GM21528 (cell line): Measurements from ENCODE around the gene PPP2R2D.

Experiments used
- ATAC-seq: cut with Tn5 transposase; IDR thresholded peaks from one replicate; pipeline ENCODE4 v1.9.1; 2021; ENCODE audit warnings: mild to moderate bottlenecking, moderate library complexity; ENCODE audit not compliant: unreplicated experiment, low FRiP score

The PPP2R2D gene

DNA sequence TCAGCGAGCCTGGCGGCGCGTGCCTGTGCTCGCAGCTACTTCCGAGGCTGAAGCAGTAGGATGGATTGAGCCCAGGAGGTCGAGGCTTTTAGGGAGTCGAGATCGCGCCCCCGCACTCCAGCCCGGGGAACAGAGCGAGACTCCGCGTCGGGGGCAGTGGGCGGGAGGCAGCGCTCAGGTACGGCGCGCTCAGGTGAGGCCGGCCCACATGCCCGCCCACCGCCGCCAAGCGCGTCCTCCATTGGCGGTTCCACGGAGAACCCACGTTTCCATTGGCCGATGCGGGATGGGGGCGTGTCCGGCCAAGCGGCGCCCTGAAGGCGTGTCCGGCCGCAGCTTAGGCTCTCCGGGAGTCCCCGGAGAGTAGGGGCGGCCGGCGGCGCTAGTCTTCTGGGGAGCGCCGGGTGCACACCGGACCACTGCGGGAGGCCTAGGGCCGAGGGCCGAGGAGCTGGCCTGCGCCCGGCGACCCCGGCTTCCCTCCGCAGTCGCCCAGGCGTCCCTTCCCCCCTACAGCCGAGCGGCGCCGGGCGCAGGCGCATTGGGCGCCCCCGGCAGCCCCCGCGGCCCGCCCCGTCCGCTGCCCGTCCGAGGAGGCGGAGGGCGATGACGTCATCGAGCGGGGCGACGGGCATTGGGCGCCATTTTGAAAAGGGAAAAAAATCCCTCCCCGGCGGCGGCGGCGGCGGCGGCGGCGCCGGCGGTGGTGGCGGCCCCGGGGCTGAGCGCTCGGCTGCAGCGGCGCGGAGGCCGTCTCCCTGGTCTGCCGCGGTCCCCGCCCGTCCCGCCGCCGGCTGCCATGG lies at the start of gene PPP2R2D:
Gene PPP2R2D, plus strand, starts transcription at position 659 of the 803 bp plus-strand sequence. Its CDS starts 141 bp downstream, at position 800.
- peak; percentile 91 for ATAC-seq

DNA sequence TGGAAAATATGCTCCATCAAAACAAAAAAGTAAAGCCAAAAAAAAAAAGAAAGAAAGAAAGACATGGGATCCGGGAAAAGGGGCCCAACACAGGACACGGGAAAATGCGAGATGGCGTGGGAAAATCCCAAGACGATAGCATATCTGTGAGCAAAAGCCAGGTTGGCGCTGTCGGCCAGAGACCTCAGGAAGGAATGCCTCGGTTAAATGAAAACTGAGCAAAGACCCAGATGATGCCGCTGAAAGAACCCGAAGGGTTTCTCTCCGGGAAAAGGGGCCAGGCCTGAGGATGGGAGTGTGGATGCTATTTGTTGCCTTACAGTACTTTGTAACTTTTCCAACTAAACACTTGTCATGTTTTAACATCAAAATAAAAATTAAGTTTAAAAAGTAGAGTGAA lies 49.5 kb upstream of the PPP2R2D start:
- no peak for ATAC-seq

DNA sequence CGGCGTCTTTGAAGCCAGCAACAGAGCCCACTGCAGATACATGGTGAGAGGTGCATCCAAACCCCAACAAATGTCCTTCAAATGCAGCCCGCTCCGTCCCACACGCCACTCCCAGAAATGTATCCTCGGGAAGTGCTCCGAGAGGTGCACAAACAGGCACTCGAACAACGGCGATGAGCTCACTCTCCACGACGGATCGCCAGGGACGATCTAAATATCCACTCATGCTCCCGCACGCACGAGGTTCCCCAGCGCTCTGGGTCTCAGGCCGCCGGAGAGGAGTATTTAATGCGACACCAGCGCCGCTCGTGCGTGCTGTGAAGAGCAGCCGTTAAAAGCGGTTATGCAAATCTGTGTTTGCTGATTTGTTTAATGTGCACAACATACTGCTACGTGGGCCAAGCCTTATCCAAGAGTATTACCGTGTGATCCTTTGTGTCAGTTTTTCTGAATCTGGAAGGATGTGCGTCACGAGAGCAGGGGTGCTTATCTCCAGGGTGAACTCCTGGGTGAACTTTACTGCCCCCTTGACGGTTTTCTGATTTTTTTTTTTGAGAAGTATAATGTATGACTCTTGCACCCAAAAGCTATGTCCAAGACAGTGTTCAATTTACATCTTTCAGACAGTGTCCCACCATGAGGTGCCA lies 48.5 kb upstream of the PPP2R2D start:
- ATAC-seq, result no peak

DNA sequence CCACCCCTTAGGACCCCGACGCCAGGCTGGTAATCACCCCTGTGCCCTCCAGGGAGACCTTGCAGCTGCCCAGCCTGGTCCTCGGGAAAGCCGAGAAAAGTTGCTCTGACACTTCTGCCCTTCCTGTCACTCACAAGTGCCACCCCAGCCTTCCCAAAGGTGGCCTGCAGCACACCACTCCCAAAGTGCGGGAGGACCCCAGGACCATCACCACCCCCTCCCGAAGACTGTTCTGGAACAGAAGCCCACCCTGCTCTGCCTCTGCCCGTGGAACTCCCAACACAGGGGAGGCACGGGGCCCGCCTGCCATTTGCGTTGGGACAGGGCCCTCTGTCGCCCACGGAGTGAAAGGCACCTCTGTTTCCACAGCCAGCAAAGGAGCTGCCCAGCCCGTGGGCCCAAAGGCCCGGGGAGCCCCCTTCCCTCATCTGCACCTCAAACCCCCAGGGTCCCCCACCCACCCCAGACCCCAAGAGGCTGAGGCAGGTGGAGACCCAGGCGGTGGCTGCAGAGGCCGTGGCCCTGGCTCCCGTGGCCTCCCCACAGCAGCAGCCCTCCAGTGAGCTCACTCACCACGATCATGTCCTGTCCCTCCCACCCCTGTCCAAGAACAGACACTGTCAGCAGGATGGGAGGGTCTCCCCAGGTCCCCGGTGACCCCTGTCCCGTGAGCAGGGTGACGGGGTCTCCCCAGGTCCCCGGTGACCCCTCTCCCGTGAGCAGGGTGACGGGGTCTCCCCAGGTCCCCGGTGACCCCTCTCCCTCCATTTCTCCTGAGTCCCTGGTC lies 47.8 kb upstream of the PPP2R2D start:
- ATAC-seq, result no peak

DNA sequence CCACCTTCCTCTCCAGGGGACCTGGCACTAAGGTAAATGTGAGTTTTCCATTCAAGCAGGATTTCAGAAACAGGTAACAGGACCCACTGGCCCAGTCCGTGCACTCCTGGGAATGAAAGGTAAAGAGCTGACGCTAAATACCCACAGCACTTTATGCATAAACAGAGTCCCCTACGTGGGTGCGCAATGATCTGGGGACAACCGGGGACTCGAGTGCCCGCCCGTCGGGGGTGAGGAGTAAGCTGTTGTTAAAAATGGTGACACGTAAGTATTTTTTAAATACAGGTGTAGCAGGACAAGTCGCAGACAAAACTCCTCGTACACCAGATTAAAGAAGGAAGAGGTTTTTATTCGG lies 47.2 kb upstream of the PPP2R2D start:
- no peak for ATAC-seq

DNA sequence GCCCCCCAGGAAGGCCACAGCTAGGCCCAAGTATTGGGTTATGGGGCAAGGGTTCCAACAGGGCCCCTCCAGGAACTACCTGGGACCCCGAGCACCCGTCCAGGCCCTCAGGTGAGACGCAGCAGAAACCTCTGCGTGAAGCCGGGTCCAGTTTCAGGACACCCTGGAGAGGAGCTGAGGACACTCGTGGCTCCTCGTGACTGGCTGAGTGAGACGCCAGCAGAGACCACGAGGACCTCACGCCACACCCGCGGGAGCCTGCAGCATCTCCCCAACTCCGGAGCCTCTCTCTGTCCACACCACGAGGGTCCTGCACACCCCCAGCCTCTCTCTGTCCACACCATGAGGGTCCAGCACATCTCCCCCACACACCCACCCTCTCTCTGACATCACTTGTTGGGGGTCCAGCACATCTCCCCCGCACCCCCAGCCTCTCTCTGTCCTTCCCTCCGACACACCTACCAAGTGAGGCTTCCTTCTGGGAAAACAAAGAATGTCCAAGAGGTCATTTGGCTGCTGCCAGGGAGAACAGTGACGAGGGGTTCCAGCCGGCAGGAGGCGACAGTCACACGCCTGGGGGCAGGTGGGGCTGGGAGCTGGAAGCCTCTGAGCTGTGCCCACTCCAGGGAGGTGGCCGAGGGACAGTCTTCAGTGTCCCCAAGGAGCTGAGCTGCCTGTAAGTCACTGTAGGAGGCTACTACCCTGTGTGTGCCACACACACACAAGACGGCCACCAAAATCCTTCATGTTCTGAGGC lies 46.1 kb upstream of the PPP2R2D start:
- ATAC-seq, result no peak

DNA sequence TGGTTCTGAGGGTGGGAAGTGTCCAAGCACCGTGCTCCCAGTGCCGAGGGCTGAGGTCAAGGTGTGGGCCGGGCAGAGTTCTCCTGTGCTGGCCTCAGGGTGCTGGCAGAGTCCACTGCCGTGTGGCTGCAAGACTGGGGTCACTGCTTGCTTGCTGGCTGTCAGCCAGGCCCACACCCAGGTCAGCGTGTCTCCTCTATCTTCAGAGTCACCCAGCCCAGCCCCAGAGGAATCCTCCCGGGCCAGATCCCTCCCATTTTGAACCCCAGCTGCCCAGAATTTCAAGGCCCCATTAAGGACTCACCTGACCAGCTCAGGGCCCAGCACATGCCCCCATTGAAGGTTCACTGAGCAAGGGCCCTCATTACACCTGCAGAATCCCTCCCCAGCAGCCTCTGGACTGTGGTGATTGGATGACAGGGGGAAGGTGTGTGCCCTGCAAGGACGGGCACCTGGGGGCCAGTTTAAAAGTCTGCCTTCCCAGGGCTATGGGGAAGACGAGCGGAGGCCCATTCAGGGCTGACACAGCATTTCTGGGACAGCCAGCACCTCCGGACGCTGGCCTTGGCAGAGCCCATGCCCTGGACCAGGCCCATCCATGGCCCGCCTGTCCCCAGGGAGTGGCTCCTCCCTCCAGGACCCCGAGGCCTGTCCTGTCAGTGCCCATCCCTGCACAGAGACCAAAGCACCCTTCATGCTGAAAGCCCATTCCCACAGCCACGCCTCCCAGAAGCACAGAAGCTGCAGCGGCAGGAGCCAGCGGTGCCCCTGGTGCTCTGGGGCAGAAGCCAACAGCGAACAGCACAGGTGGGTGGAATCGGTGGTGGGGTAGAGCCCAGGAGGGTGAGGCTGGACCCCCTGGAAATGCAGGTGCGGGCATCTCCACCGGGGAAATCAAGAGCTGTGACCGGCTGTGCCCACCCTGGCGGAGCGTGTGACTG lies 45.1 kb upstream of the PPP2R2D start:
- ATAC-seq, result no peak

DNA sequence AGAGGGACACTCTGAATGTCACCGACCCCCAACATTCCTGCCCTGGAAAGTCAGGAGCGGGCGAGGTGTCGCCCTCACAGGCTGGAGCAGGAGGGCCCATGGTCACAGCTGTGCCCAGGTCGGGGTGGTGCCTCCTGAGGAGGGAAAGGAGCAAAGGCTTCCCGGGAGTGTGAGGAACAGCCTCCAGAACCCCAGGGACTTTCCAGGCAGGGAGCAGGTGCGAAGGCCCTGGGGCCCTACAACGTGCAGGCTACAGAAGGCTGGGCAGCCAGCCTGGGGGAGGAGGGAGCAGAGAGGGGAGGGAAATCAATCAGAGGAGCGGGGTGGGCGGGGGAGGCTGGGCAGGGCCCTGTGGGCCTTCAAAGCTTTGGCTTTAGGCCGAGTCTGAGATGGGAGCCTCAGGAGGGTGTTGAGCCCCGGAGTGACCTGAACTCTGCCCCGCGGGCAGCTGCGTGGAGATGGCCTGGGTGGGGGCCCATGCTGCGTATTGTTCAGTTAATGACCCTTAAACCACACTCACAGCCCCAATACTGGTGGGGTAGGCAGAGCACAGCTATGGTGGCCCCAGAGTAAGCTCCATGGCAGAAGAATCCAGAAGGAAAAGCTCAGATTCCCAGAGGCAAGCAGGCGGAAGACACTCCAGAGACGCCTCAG lies 44.2 kb upstream of the PPP2R2D start:
- no peak for ATAC-seq

DNA sequence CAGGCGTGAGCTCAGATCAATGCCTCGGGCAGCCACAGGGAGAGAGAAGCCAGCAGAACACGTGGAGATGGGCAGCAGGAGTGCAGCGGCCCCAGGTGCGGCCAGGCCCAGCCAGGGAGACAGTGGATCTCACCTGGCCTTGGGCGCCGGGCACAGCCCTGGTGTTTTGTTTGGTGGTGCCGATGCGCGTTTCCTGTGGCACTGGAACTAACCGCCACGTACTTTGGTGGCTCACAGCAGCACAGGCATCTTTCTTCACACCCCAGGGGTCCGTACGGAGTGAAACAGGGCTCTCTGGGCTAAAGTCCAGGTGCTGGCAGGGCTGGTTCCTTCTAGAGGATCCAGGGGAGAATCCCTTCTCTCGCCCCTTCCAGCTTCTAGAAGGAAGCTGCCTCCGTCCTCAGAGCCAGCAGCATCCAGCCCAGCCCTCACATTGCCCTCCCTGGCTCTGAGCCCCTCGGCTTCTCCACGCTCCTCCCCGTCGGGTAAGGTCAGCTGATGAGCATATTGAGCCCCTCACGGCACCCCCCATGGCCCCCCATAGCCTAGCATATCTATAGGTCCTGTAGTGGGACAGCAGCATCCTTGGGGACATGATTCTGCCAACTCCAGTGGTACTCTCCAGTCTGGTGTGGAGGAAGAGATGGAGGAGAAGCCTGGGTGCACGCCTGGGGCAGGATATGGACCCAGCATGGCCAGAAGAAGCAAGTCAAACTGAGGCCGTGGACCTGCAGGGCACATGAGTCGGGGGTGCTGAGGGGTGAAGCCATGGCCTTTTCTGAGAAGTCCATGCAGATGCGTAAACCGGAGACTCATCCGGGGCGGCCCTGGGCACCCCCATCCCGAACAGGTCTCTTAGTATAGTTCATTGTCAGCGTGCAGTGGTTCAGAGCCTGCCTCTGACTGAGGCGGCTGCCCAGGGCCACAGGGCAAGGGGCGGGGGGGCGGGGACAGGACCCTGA lies 43.4 kb upstream of the PPP2R2D start:
- no peak for ATAC-seq

DNA sequence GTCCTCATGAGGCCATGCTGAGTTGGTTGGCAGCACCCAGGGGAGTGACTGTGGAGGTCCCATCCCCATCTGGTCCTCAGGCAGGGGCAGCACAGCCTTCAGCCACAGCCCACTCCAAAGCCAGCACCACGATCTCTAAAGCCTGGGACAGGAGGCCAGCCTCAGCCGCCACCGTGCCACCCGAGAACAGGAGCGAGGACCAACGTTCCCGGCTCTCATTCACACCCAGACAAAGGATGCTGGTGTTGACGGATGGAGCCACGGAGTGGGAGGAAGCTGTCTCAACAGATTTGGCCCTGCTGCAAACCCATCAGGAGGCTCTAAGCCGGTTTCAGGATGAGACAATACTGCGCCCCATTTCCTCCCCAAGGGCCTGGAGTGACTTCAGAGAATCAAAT lies 42.7 kb upstream of the PPP2R2D start:
- ATAC-seq, result no peak

DNA sequence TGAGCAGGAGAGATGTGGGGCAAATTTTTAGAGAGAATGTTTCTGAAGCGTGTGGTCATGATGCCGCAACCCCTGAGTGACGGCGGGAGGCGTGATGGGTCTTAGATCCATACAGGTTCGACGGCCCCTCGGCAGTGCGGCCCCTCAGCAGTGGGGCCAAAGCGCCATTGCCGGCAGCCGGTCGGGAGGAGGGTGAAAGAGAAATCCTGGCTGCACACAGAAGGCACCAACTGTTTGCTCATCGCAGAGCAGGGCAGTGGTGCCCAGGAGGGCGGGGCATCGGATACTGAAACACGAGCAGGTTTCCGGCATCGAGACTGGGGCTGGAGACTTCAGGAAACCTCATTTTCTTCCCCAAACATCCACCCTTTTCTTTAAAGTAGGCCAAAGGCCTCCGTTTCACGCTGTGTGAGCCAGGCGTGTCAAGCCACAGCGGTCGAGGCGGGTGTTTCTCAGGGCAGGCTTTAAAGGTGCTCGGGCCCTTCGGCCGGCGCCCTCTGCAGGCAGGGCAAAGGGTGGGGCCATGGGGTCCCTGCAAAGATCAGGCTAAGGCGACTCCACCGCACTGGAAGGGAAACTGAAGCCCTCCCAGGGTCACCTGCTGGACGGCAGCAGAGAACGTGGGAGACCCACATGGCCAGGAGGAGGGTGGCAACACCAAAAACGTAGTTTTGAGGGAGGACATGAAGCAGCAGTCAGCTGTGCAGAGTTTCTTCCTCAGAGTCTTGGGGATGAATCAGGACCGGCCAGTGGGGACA lies 42.0 kb upstream of the PPP2R2D start:
- no peak for ATAC-seq

DNA sequence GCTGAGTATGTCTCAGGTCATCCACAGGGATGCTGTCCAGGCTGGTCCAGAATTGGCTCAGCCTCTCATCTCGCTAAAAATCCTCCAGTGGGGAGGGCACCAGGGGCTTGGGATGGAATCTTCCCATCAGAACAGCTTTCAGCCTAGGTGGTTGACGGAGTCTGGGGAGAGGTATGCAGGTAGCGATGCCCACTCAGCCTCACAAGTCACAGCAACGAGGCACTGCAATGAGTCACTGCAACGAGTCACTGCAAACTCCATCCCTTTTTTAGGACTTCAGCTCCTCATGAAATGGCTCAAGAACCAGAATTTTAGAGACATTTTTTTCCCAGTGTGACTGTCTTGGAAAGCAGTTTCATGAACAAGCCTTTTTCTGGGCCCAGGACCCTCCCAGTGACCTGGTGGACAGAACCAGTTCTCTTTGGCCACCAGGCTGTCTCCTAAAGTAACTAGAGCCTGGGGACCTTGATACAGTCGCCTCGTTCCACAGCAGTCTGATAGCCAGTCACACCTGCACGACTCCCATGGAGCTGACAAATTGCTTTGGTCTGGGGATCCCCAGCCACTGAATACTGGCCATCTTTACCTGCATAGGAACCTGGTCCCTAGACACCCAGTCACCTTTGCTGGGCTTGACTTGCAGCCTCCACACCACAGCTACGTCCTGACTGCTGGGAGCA lies 41.3 kb upstream of the PPP2R2D start:
- no peak for ATAC-seq

DNA sequence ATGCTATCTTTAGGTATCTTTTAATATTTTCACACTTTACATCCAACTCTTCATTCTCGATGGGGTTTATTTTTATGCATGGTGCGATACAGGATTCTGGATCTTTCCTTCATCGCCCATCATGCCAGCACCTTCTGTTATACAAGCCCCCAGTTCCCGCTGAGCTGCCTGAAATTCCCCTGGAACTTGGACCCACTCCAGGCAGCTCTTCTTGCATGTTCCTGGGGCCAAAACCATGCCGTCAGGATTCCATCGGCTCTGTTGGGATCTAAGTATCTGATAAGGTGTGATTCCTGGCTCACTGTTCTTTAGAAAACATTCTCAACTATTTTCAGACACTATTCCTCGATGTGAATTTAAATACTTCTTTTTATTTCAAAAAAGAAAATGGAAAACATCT lies 40.5 kb upstream of the PPP2R2D start:
- no peak for ATAC-seq

DNA sequence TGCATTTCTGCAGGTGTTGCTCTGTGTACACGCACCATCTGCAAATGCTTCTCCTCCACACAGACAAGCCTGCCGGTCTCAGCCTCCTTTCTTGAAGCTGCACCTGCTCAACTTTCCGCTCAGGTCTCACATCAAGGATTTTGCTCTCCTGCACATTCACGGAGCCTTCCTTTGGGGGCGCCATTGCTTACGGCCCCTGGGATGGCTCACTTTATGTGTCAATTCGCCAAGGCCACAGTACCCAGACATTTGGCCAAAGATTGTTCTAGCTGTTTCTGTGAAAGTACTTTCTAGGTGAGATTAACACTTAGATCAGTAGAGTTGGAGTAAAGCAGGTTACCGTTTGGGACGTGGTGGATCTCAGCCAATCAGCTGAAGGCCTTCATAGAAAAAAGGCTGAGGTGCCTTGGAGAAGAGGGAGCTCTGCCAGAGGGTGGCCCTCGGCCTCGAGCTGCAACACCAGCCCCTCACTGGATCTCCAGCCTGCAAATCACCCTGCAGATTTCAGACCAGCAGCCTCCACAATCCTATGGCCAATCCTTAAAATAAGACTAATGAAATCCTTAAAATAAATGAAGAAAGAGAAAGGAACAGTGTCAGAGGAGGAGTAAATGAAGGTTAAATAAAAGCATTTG lies 39.9 kb upstream of the PPP2R2D start:
- no peak for ATAC-seq

DNA sequence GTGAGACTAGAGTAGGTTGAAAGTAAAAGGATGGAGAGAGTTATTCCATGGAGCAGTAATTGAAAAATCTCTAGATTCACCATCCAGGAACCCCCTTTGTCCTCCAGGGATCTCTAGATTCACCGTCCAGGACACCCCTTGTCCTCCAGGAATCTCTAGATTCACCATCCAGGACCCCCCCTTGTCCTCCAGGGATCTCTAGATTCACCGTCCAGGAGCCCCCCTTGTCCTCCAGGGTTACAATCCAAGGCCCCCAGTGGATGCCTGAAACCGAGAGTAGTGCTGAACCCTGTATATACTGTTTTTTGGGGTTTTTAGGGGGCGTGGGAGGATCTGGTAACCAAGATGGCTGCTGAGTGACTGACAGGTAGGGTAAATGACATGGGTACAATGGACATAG lies 38.3 kb upstream of the PPP2R2D start:
- ATAC-seq, result no peak

DNA sequence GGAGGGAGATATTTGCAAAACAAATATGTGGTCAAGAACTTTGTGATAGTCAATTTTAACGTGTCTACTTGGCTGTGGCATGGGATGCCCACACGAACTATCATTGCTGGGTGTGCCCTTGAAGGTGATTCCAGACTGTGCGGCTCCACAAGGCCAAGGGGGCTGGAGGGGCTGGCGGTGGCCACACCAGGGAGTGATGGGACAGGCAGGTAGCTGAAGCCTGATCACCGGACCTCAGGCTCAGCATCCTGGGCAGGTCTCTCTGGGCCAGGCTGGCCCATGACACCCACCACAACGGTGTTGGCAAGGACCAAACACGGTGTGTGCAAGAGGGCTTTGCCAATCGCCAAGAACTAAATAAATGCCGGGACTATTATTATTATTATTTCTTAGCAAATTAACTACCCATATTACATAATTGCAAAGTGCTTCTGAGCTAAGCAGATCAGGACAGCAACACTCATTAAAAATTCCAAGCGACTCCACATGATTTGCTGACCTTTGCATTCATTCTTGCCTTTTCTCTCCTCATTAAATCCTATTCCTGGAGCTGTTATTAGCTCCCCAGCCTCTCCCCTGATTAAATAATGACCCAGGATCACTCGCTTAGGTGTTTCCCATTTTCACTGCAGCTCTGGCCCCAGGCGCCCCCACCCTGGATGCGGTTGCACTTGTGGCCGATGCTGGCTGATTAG lies 35.4 kb upstream of the PPP2R2D start:
- ATAC-seq, result no peak
